Measurements from ENCODE around the gene TMEM163.

DNA sequence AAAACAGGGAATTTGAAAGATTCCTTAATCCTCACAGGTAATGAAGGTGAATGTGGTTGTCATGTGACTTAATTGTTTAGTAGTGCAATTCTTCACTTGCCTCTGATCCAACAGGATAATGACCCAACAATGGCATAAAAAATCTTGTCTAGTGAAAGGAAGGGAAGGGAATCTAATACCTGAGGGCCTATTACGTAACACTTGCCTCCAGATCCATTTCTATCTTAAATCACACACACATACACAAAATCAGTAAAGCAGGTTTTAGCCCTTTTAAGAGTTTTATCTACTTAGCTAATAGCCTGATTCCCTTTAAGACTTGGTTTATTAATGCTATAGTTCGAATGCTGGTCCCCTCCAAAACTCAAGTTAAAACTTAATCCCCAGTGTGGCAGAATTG, 118.6 kb downstream of the TMEM163 start:
- TF ChIP-seq RAD21 (IDR thresholded peaks at IDR 0.05; ENCODE audit: low read depth) = no peak
- no peak for TF ChIP-seq CEBPB (IDR thresholded peaks at IDR 0.05)
- TF ChIP-seq, protein P1, sequence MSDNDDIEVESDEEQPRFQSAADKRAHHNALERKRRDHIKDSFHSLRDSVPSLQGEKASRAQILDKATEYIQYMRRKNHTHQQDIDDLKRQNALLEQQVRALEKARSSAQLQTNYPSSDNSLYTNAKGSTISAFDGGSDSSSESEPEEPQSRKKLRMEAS (IDR thresholded peaks at IDR 0.05) = no peak
- TF ChIP-seq, protein P2, sequence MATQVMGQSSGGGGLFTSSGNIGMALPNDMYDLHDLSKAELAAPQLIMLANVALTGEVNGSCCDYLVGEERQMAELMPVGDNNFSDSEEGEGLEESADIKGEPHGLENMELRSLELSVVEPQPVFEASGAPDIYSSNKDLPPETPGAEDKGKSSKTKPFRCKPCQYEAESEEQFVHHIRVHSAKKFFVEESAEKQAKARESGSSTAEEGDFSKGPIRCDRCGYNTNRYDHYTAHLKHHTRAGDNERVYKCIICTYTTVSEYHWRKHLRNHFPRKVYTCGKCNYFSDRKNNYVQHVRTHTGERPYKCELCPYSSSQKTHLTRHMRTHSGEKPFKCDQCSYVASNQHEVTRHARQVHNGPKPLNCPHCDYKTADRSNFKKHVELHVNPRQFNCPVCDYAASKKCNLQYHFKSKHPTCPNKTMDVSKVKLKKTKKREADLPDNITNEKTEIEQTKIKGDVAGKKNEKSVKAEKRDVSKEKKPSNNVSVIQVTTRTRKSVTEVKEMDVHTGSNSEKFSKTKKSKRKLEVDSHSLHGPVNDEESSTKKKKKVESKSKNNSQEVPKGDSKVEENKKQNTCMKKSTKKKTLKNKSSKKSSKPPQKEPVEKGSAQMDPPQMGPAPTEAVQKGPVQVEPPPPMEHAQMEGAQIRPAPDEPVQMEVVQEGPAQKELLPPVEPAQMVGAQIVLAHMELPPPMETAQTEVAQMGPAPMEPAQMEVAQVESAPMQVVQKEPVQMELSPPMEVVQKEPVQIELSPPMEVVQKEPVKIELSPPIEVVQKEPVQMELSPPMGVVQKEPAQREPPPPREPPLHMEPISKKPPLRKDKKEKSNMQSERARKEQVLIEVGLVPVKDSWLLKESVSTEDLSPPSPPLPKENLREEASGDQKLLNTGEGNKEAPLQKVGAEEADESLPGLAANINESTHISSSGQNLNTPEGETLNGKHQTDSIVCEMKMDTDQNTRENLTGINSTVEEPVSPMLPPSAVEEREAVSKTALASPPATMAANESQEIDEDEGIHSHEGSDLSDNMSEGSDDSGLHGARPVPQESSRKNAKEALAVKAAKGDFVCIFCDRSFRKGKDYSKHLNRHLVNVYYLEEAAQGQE (IDR thresholded peaks at IDR 0.05; ENCODE audit: low read depth) = no peak
- TF ChIP-seq TCF12 (IDR thresholded peaks at IDR 0.05; ENCODE audit: low read depth) = no peak
- TF ChIP-seq, protein P3, sequence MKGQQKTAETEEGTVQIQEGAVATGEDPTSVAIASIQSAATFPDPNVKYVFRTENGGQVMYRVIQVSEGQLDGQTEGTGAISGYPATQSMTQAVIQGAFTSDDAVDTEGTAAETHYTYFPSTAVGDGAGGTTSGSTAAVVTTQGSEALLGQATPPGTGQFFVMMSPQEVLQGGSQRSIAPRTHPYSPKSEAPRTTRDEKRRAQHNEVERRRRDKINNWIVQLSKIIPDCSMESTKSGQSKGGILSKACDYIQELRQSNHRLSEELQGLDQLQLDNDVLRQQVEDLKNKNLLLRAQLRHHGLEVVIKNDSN (IDR thresholded peaks at IDR 0.05) = no peak
- TF ChIP-seq TEAD4 (IDR thresholded peaks at IDR 0.05) = no peak
- TF ChIP-seq EP300 (IDR thresholded peaks at IDR 0.05; ENCODE audit: borderline replicate concordance) = no peak
